ENCODE measurements around the gene RAPGEF4. TPM values are rescaled to one million over a fixed set of nuclear protein-coding genes. Genes with fewer than 3 reads are reported as not detected.

RAPGEF4 gene
- total and polyA plus RNA-seq, 2 of the 8 experiments (the other 6 are each of a cell fraction or from before 2014, with no cell fraction given) = 1.2 to 2.6 TPM

DNA sequence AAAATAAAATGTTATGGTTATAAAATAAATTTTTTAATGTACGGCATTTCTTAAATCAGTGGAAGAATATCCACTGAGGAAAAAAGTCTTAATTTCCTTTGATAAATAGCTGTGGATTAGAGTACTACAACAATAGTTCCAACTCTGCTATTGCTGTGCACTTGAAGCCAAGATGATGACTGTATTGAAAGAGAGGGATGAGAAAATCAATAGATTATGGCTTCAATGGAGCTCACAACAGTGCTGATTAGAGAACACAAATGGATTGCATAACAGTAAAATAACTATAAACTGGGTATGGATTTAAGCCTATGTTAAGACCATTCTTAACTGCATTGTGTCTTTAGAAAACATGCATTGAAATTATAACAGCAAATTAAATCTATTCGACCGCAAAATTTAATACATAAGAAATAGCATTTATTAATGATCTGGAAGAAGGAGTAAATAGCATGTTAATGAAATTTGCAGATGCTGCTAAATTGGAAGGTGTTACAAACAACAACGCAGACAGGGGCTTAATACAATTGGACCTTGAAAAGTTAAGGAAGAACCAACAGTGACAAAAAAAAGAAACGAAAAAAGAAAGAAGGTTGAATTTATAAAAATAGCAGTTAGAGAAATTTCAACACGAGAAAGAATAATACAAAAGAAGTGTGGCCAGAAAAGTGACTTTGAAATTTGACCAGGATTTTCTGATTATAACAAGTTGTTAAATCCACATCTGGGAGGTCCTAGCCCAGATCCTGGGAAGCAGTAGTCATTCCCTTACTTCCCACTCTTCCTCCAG lies 331.4 kb downstream of the RAPGEF4 start:
- no peak overlapping the region for H3K9ac ChIP-seq (replicated peaks in 1 of 4; ENCODE audit: extremely low read depth in 1 of 4, low read depth in 3 of 4, low read length in 3 of 4)
- no peak overlapping the region for H3K27ac ChIP-seq (ENCODE audit: low read depth, low read length)
- H4K8ac ChIP-seq (ENCODE audit: extremely low read depth, insufficient read depth, low read length) = no peak overlapping the region
- no peaks in the 10 kb centered on the region for H3K9me3 ChIP-seq (ENCODE audit: insufficient read depth in 2 of 2, low read depth in 1 of 2, low read length in 1 of 2)
- no peak overlapping the region for H2AK5ac ChIP-seq (ENCODE audit: low read depth, low read length)
- no peak overlapping the region for H2BK12ac ChIP-seq (ENCODE audit: low read depth, low read length)
- H2AFZ ChIP-seq (ENCODE audit: low read length) = no peak overlapping the region
- 0 out of 7 replicates have a peak, but pooled peaks cover 0 to 2% (median 0%) of the 10 kb centered on the region in 4 experiments for H3K4me1 ChIP-seq (replicated peaks in 1 of 4; ENCODE audit: control insufficient read depth in 3 of 4, insufficient read depth in 4 of 4, low read length in 3 of 4)
- H2BK15ac ChIP-seq (ENCODE audit: low read length) = no peak overlapping the region
- POLR2A ChIA-PET (ENCODE audit: partially characterized antibody) = no interaction called here
- H3K79me1 ChIP-seq (ENCODE audit: low read depth, low read length) = no peaks in the 10 kb centered on the region
- no peak overlapping the region for H3K4me2 ChIP-seq (ENCODE audit: insufficient read depth in 1 of 2, low read depth in 2 of 2, low read length in 2 of 2)
- no peaks in the 10 kb centered on the region for H3K27me3 ChIP-seq (replicated peaks in 1 of 4; ENCODE audit: control insufficient read depth in 3 of 4, extremely low read depth in 1 of 4, insufficient read depth in 3 of 4, low read length in 3 of 4)
- no peak overlapping the region for H4K5ac ChIP-seq (ENCODE audit: insufficient read length, low read depth, low read length)
- H3K56ac ChIP-seq (replicated peaks; ENCODE audit: insufficient read length, low read depth, low read length) = no peak overlapping the region
- no peaks in the 10 kb centered on the region for H3K79me2 ChIP-seq (ENCODE audit: control insufficient read depth in 1 of 2, insufficient read depth in 2 of 2, low read length in 2 of 2)
- no peaks in the 10 kb centered on the region for H4K20me1 ChIP-seq (replicated peaks in 1 of 2; ENCODE audit: control insufficient read depth in 1 of 2, insufficient read depth in 2 of 2, low read length in 2 of 2)
- H3K23ac ChIP-seq (ENCODE audit: insufficient read length) = no peak overlapping the region
- H4K91ac ChIP-seq (replicated peaks; ENCODE audit: insufficient read length, low read length) = no peak overlapping the region
- H2BK120ac ChIP-seq (replicated peaks; ENCODE audit: low read depth, low read length) = no peak overlapping the region
- H3K4ac ChIP-seq (replicated peaks; ENCODE audit: insufficient read length, low read depth, low read length) = no peak overlapping the region
- CTCF ChIA-PET (ENCODE audit: partially characterized antibody) = no interaction called here
- no peak overlapping the region for H3K18ac ChIP-seq (ENCODE audit: extremely low read depth, low read length)
- H2BK20ac ChIP-seq (ENCODE audit: low read length) = no peak overlapping the region
- no peak for DNase-seq (ENCODE audit: low read depth in 1 of 2, low spot score in 2 of 2)
- WGBS, 2 experiments (ENCODE audit: extremely low coverage in 1 of 2, insufficient coverage in 1 of 2, insufficient read length in 1 of 2, insufficient replicate concordance in 2 of 2, low coverage in 1 of 2, low lambda C conversion rate in 2 of 2, missing lambda C conversion rate in 1 of 2) = 89 to 100% methylated on average over 1 to 6 of the region's 6 CpGs
- no peaks in the 10 kb centered on the region for H3K23me2 ChIP-seq (ENCODE audit: low read depth, low read length)
- no peaks in the 10 kb centered on the region for H3K36me3 ChIP-seq (ENCODE audit: control insufficient read depth in 2 of 4, insufficient read depth in 4 of 4, low read length in 3 of 4)
- FAIRE-seq = no peak
- no peak overlapping the region for H2BK5ac ChIP-seq (ENCODE audit: low read depth, low read length)
- no peak overlapping the region for H3K4me3 ChIP-seq (ENCODE audit: extremely low read depth in 1 of 4, insufficient read depth in 2 of 4, low read depth in 3 of 4, low read length in 4 of 4)
- no peak overlapping the region for H3K14ac ChIP-seq (ENCODE audit: insufficient read length)
- TF ChIP-seq BACH1 (IDR thresholded peaks at IDR 0.05; ENCODE audit: low read length) = no peak
- TF ChIP-seq KDM5A (IDR thresholded peaks at IDR 0.05; ENCODE audit: low read length) = no peak
- TF ChIP-seq POLR2A (IDR thresholded peaks at IDR 0.05; ENCODE audit: control extremely low read depth in 1 of 2, low read depth in 2 of 2, low read length in 2 of 2) = no peak
- TF ChIP-seq CHD2 (IDR thresholded peaks at IDR 0.05; ENCODE audit: low read length) = no peak

Measured in H1 (cell line).